Neural cell (in vitro differentiated cells): Measurements from ENCODE around the gene TK1.
A peak's percentile ranks its signal among the peaks of the same experiment; 100 is the strongest.

Experiments used
- CTCF ChIP-seq: fragments of 450-650 bp; IDR thresholded peaks from 2 replicates; pipeline ENCODE4 v1.5.1; 2014; ENCODE audit warnings: antibody characterized with exemption, mild to moderate bottlenecking, moderate library complexity; ENCODE audit not compliant: poor library complexity, severe bottlenecking
- EP300 ChIP-seq: fragments of 450-650 bp; conservative IDR thresholded peaks from 2 replicates; pipeline ENCODE4 v1.6.1; 2014; ENCODE audit warnings: antibody characterized with exemption, mild to moderate bottlenecking, moderate library complexity; ENCODE audit not compliant: poor library complexity, severe bottlenecking
- EZH2 ChIP-seq: fragments of 200-600, 300-800 bp; shearing (Covaris generic), sonication (generic); IDR thresholded peaks from 2 replicates; pipeline ENCODE4 v1.6.1; 2014; ENCODE audit warnings: antibody characterized with exemption, low read length, borderline replicate concordance, mild to moderate bottlenecking; ENCODE audit not compliant: insufficient read depth, poor library complexity, severe bottlenecking
- POLR2AphosphoS5 ChIP-seq: IDR thresholded peaks from 2 replicates; pipeline ENCODE4 v1.6.1; 2012
- RAD21 ChIP-seq: fragments of 450-650 bp; conservative IDR thresholded peaks from 2 replicates; pipeline ENCODE4 v1.6.1; 2014; ENCODE audit warnings: antibody characterized with exemption, mild to moderate bottlenecking, moderate library complexity
- REST ChIP-seq: IDR thresholded peaks from 2 replicates; pipeline ENCODE4 v1.6.1; 2012; ENCODE audit warnings: borderline replicate concordance
- SMC3 ChIP-seq: fragments of 450-650 bp; conservative IDR thresholded peaks from 2 replicates; pipeline ENCODE4 v1.6.1; 2014; ENCODE audit warnings: antibody characterized with exemption, mild to moderate bottlenecking, moderate library complexity; ENCODE audit not compliant: poor library complexity

GRCh38 chr17:78186692-78187595 lies at the start of gene TK1, which contains the start of gene AFMID:
- TF ChIP-seq REST (no peak), CTCF (peak; percentile 69), EP300 (no peak), RAD21 (peak; percentile 35), SMC3 (peak; percentile 53), POLR2AphosphoS5 (peak; percentile 29), EZH2 (no peak)
